OCI-LY7 (cell line): ENCODE measurements around the gene RGL1.

Experiments
- EZH2phosphoT487 ChIP-seq: fragments of 200-600 bp; sonication (generic); IDR thresholded peaks from 2 replicates; pipeline ENCODE4 v1.6.1; 2018; ENCODE audit warnings: low read depth, borderline replicate concordance, mild to moderate bottlenecking, mixed run types, antibody characterized with exemption, low read length, moderate library complexity, mixed read lengths
- TF ChIP-seq, protein P1 (sequence below): fragments of 200-600 bp; sonication (generic); conservative IDR thresholded peaks from 2 replicates; pipeline ENCODE4 v1.5.1; 2014; ENCODE audit warnings: mild to moderate bottlenecking, antibody characterized with exemption, low read length, moderate library complexity, mixed read lengths

DNA sequence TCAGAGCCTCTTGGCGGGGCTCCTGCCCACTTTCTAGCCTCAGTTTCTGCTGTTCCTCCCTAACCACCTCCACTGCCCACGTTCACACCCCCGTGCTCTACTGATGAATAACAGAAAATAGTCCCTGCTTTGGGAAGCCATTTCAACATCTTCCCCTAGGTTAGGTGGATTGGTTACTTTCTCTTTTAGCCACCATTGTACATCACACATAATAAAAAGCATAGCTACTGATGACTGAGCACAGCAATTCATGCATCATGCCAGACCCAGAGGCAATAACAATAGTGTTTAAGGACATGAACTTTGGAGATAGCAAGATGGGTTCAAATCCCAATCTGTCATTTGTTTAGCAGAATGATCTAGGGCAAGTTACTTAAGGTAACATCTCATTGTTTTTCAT is 158.0 kb downstream of the RGL1 start:
- TF ChIP-seq, protein P1, sequence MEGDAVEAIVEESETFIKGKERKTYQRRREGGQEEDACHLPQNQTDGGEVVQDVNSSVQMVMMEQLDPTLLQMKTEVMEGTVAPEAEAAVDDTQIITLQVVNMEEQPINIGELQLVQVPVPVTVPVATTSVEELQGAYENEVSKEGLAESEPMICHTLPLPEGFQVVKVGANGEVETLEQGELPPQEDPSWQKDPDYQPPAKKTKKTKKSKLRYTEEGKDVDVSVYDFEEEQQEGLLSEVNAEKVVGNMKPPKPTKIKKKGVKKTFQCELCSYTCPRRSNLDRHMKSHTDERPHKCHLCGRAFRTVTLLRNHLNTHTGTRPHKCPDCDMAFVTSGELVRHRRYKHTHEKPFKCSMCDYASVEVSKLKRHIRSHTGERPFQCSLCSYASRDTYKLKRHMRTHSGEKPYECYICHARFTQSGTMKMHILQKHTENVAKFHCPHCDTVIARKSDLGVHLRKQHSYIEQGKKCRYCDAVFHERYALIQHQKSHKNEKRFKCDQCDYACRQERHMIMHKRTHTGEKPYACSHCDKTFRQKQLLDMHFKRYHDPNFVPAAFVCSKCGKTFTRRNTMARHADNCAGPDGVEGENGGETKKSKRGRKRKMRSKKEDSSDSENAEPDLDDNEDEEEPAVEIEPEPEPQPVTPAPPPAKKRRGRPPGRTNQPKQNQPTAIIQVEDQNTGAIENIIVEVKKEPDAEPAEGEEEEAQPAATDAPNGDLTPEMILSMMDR = no peak
- no peak for TF ChIP-seq EZH2phosphoT487
